ENCODE measurements around the gene SORL1.

SORL1 gene

DNA sequence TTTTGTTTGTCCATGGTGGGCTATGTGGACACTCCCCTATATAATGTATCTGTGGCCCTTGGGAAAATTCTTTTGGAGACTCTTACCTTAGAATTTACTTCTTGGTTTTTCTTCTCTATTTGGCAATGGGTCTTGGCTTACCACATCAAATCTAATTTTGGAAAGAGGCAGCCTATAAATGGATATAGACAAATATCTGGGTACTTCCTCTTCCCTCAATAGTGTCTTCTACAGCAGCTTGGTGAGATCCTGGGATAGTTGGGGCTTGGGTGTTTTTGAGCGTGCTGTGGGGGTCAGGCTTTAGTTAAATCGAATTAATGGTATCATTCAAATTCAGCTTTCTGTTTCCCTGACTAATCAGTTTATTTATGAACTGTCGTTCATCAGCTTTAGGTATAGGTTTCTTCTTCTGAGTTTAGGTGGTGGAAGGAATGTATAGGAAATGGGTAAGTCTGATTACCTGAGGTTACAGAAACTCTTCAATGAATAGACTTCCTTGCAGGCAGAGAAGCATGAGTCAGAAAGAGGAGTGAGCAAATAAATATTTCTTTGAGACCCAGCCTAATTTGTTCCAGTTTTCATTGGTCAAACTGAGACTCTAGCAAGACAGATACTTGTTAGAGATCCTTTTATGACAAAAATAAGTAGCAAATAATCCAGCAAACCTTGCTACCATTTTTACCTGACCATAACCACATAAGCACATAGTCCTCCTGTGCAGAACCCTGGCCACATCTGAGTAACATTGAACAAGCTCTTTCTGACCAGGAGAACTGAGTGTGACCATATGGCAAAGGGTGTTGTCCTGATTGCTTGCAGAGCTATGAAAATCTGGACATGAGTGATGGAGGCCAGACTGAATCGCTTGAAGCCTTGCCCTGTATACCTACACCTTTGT, 69.3 kb downstream of the SORL1 start:
- no peak overlapping the region for H3K4me3 ChIP-seq
- H3K27ac ChIP-seq = no peak overlapping the region

DNA sequence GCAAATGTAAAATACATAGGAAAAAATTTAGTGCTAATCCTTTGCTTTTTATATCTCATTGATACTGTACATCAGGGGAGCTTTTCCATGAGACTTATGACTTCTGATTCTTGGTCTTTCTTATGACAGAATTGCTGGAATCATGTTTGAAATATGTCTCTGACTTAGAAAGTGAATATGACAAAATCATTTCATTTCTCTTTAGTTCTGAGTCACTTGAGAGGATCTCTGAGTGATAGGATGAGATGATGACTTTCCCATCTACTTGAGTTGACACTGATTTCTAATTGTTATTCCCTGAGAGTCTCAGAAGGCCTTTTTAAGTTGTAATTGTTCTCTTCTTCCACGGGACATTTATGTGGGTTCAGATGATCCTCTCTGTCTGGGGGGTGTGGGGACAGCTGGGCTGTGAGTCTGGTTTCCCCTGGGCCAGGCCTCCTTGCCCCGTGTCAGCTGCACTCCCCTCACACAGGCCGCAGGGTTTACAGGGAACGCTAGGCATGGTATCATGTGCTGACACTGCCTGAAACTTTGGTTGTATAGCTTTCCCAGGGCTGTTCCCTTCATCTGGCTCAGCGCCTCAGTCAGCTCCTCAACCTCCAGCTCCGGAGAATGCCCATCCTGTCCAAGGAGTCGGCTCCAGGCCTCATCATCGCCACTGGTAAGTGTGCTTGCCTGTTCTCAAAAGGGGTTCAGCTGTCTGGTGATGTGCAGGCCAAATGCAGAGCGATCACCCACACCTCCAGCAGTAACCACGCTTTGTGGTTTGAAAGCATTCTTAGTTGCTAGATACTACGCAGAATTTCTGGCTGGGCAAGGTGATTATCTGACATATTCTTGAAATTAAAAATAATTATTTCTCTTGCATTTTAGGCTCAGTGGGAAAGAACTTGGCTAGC, 70.2 kb downstream of the SORL1 start:
- no peak overlapping the region for H3K27ac ChIP-seq
- no peak overlapping the region for H3K4me3 ChIP-seq

DNA sequence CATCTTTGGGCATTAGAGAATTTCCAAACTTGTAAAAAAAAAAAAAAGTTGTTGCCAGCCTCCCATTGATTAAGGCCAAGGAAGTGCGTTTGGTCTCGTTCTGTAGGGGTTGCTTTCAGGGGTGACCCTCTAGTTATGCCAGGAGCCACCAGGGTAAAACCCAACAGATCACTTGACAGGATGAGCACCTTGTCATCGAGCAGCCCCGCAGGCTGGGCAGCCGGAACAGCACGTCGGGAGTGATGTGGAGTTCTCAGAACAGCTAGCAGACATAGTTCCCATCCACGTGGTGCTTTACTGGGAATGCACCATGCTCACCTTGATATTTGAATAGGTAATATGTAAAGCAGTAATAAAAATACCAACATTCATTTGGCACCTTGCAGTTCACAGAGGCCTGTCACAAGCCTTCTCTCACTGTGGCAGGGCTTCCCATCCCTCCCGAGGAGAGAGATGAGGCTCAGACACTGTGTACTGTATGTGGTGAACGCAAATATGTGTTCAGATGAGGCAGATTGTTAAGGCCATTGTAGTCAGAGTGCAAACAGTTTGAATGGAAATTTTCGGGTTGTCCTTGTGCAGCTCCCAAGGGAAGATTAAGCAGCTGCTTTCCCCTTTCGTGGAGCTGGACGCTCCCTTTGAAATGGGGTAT, 71.6 kb downstream of the SORL1 start:
- H3K27ac ChIP-seq = no peak overlapping the region

DNA sequence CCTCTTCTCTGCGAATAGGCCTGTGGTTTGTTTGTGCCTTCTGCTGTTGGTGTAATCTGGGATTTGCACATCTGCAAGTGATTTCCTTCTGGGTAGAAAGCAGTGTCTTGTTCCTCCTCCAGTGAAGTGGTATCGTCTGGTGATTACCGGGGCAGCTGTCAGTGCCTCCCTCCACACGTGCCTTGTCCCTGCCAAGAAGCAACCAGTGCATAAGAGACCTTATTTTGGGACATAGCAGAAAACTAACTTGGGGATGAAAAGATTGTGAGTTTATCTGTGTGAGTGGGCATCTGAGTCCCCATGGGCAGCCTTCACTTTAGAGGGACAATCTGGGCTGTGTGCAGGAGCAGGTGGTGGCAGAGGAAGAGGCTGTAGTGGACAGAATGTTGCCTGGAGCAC, 72.1 kb downstream of the SORL1 start:
- no peak overlapping the region for H3K27ac ChIP-seq
- H3K4me3 ChIP-seq = no peak overlapping the region

More for the DNA sequence above, 71.6 kb downstream of the SORL1 start:
- H3K4me3 ChIP-seq = no peak overlapping the region

DNA sequence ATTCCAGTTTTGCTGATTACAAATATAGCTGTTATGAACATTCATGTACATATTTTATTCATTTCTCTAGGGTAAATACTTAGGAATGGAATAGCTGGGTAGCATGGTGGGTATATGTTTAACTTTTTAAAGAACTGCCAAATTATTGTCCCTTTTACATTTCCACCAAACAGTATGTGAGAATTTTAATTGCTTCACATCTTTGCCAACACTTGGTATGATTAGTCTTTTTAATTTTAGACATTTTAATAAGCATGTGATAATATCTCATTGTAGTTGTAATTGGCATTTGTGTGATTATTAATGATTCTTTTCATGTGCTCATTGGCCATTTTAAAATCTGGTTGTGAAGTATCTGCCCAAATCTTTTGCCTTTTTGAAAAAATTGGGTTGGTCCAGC, 73.3 kb downstream of the SORL1 start:
- no peak overlapping the region for H3K4me3 ChIP-seq
- no peak overlapping the region for H3K27ac ChIP-seq

DNA sequence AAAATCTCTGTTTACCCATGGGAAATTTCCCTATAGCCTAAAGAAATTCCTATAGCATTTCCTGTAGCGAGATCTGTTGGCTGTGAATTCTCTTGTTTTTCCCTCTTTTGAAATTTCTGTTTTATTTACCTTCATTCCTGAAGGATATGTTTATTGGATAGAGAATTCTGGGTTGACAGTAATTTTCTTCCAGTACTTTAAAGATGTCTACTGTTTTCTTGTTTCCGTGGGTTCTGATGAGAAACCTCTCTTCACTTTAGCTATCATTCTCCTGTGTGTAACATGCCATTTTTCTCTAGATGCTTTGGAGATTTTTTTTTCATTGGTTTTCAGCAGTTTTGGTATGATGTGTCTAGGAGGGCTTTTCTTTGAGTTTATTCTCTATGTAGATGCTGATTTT, 78.1 kb downstream of the SORL1 start:
- no peak overlapping the region for H3K4me3 ChIP-seq
- no peak overlapping the region for H3K27ac ChIP-seq

DNA sequence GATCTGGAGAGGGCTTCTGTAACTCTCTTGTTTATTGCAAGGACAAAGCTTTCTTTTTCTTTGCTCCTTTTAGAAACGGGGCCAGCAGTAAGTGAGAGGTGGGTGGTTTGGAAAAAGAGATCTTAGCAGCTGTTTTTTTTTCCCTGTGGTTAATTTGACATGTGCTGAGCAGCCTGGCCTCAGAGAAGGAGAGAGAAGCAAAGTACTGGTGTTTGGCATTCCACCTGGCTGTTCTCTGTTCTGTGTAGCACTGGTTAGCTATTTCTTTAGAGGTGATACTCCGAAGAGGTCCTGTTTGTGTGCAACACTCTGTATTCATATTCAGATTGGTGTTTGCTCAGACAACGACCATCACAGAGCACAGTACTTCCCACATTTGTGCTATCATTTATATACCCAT, 81.5 kb downstream of the SORL1 start:
- Histone ChIP-seq H3K27ac (no peak overlapping the region), H3K4me3 (no peak overlapping the region)

DNA sequence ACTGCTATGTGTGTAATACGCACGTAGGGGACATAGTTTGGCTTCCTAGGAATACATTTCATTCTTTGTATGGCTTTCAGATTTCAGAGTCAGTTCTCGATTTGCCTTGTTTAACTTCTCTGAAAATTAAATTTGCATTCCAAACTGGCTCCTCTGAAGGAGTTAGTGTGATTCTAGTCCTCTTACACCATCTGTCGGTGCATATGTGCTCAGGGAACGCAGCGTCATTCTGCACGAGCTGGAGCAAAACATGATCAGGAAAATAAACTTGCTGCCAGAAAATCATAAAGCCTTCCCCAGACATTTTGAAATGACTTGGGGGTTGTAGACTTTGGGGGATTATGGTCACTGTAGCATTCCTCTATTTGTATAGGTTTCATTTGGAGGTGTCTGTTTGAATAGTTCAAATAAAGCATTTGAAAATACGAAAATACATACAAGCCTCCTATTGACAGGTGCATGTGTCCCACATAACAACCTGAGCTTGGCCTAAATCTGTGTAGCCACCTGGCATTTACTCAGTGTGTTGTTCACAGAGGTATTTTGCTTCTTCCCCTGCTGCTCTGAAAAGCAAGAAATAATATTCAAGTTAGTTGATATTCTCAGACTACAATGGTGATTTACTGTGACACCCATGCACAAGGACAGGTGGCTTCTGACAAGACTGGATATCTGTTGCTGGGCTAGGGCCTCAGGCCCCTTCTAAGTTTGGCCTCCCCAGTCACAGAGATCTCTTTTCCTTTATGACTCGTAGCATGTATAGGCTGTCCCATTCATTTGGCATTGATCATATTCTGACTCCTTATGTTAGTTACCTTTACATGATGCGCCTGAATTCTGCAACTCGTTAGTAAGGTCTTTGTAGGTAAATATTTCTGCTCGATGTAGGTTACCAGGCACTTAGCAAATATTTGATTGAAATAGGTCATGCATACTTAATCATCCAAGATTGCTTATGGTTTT, 82.3 kb downstream of the SORL1 start:
- Histone ChIP-seq H3K27ac (no peak overlapping the region), H3K4me3 (no peak overlapping the region)

DNA sequence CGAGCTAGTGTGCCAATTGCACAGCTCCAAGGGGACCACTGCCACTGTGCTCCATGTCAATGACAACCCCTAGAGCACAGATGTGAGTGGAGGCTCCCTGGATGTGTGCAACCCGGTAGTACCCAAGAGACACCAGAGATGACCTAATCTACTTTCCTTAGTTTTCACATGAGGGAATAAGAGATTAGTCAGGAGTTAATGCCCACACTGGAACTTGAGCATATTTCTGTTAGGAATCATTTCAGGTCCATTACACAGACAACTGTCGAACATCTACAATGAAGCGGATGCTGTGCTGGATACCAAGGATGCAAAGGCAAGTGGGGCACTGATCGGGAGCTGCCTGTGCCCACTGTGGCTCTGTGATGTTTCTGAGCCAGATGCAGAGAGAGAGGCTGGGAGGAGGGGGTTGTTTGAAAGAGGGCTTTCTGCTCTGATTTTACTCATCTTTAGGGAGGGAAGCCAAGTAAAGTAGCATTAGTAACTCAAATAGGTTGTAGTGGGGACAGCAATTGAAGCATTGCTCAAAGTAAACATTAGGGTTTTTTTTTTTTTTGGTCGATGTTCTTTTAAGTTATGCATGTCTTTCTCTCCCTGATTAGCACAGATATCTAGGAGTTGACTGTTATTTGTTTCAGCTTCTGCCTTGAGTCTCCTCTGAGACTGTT, 83.1 kb downstream of the SORL1 start:
- H3K4me3 ChIP-seq = no peak overlapping the region
- no peak overlapping the region for H3K27ac ChIP-seq

DNA sequence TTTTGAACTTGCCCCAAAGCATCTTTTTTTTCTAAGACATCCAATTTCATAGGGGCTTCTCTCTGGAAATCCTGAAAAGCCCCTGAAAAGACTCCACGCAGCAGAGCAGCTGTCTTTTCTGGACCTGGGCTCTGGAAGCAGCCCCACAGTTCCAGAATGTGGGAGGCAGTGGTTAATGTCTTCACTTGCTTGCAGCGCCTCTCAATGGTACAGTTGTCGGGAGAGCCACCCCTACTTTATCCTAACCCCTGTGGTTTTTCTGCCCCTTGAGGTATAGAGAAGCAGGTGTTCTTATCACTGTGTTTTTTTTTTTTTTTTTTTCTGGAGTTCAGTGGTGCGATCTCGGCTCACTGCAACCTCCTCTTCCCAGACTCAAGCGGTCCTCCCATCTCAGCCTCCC, 84.0 kb downstream of the SORL1 start:
- H3K4me3 ChIP-seq = no peak overlapping the region
- no peak overlapping the region for H3K27ac ChIP-seq

DNA sequence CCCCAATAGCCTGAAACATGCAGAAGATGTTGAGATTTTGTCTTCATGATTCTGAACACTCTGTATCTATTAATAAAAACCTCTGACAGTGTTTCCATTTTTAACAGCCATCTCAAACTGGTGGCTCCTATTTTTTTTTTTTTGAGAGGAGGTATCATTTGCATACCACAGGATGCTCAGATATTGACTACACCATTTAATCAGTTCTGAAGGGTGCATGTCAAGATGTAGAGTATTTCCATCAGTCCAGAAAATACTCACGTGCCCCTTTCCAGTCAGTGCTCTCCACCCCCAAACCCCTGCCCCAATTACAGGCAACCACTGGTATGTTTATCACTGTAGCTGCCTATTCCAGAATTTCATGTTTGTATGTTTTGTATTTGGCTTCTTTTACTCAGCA, 85.9 kb downstream of the SORL1 start:
- no peak overlapping the region for H3K4me3 ChIP-seq
- no peak overlapping the region for H3K27ac ChIP-seq

DNA sequence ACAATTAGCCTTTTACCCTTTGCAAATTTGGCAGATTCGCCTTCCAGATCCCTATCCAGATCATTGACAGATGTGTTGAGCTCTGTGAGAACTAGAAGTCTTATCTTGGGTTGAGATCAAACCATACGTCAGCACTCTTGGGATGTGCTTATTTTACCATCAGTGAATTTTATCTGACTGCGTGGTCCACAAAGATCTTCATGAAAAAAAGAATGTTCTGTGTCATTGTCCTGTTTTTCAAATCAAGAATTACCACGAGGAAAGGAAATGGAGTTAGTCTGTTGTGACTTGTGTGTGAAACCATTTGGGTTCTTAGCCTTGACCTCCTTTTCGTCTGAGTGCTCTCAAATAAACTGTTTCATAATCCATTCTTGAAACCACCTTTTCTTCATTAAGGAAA, 86.9 kb downstream of the SORL1 start:
- H3K4me3 ChIP-seq = no peak overlapping the region
- no peak overlapping the region for H3K27ac ChIP-seq

DNA sequence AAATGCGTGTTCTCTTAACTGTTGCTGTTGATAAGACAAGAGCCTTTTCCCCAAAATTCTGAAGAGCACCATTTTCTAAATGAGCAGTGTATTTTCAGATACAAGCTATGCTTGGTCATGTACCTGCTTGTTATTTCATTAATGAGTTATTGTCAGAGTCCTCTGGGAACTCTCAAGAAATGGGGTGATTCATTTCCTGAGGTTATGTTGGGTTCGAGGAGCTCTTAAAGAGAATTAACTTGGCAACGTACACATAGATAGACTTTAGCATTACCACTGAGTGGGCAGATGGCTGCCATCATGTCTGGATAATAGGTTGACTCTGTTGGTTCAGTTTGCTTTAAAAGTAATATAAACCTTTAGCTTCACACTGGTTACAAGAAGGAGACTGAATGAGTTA, 88.5 kb downstream of the SORL1 start:
- H3K27ac ChIP-seq = no peak overlapping the region

DNA sequence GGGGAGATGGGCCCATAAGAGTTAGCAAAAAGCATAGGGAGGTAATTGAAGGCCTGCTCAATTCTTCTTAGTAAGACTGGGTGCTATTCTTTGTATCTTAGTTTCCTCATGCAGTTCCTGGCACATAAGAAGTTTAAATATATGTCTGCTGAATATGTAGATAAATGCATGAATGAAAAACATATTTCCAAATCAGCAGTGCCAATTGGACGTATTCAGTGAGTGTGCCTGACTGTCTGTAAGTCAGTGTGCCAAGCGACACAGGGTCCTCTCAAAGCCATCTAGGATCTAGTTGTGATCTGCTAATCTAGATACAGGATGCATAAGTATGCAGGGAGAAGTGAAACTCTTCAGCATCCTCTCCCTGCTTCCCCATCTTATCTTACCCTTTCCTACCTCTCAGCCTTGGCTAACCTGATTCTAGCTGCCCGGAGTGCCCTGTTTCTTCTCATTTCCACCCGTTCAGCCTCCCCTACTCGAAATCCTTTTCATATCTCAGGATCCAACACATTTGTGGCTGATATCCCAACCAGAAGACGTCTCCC, 91.8 kb downstream of the SORL1 start:
- H3K4me3 ChIP-seq = no peak overlapping the region
- H3K27ac ChIP-seq = no peak overlapping the region

More for the DNA sequence above, 88.5 kb downstream of the SORL1 start:
- H3K4me3 ChIP-seq = no peak overlapping the region

DNA sequence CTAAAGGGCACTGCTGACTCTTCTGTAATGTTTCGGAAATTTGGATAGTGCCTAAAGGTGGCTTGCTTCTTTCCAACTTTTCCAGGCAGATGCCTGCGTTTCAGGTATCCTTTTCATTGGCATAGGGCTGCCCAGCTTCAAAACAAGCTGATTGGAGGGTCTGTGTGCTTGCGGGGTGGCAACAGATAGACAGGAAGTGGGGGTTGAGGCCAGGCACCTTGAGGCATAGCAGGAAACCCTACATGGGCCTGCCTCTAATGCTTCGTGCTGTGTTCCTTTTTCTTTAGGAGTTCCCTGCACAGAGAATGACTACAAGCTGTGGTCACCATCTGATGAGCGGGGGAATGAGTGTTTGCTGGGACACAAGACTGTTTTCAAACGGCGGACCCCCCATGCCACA, 92.8 kb downstream of the SORL1 start:
- H3K27ac ChIP-seq = no peak overlapping the region
- no peak overlapping the region for H3K4me3 ChIP-seq

DNA sequence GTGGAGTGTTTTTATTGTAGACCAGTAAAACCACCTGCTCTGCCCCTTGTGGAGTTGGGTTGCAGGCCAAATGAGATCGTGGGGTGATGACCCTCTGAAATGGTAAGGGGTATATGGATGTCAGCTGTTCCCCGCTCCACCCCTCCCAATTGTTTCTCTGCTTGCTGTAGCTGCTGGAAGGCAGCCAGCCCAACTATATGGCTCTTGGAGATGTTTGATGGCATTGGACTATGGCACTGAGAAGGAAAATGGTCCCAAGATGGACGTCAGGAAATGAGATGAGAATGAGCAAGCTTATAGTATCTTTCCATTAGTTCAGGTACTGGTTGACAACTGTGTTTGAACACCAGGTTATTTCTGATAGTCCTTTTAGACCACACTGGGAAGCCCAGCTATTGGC, 95.5 kb downstream of the SORL1 start:
- Histone ChIP-seq H3K27ac (no peak overlapping the region), H3K4me3 (no peak overlapping the region)

DNA sequence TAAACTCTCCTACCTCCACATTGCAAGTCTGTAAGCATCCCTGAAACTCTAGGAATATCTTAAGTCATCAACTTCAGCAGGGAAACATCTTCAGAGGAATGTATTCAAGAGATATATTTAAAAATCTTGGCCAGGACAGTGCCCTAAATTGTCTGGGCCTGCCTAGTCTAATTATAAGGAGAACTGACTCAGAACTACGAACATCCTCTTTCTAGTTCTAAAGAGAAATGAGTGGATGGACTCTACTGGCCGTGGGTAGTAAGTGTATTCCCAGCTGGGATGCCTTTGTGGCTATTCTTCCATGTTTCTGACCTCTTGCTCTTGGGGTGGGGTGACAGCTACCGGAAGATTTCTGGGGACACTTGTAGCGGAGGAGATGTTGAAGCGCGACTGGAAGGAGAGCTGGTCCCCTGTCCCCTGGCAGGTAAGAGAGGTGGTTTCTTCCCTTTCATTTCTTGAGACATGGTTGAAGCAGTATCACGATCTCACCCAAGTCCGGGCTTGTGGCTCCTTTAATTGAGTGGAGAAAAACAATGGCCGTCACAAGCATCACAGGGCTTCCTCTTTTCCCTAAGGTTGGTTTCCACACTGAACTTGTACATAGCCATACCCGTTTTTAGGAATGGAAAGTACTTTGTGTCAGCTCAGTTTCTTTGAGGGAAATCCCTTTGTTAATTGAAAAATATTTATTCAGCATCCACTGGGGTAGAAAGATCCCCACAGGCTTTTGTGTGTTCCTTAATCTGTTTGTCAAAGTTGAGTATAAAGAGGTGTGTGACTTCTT, 98.3 kb downstream of the SORL1 start:
- H3K27ac ChIP-seq = peak overlapping the region in 3 of 21 experiments; percentile 6 to 54 (median 12)
- peak overlapping the region in 1 of 7 experiments; percentile 5 for H3K4me3 ChIP-seq

DNA sequence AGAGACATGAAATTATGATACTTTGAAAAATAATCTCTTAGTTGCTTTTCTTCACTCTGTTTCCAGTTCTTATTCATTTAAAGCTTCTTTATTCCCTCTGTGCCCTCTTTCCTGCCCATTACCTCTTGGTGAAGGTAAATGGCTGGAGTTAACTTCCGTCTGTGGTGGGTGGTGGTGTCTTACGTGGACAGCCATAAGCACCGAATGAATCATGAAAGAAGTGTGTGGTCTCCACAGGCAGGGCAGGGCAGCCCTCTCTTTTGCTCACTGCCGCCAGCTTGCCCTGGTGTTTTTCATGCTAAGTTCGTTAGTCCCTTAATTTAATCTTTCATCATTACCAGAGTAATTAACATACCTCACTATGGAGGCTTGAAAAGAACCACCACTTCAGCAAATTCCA, 99.3 kb downstream of the SORL1 start:
- Histone ChIP-seq H3K4me3 (no peak overlapping the region), H3K27ac (peak overlapping the region in 2 of 21 experiments; percentile 6 to 8)

All from skin epidermis (tissue), 12 donors.